Neural progenitor cell (in vitro differentiated cells): ENCODE measurements around the gene SWAP70. TPM values are rescaled to one million over a fixed set of nuclear protein-coding genes. Genes with fewer than 3 reads are reported as not detected.
A peak's percentile ranks its signal among the peaks of the same experiment; 100 is the strongest.

Experiments
- DNase-seq: peaks from one replicate; pipeline ENCODE4 v3.0.0-alpha.2; 2016; ENCODE audit warnings: low spot score
- H2AFZ ChIP-seq: fragments of 200-600 bp; sonication (generic); replicated peaks from 2 replicates; pipeline ENCODE4 v1.6.1; 2016; ENCODE audit warnings: antibody characterized with exemption
- H3F3A ChIP-seq: fragments of 200-600 bp; sonication (generic); 2 replicates; pipeline ENCODE4 v1.6.1; 2016; ENCODE audit warnings: antibody characterized with exemption, low read depth
- H3K27ac ChIP-seq: fragments of 200-600 bp; sonication (generic); 2 replicates; pipeline ENCODE4 v1.5.1; 2016; ENCODE audit warnings: mild to moderate bottlenecking
- H3K27me3 ChIP-seq: fragments of 200-600 bp; sonication (generic); 2 replicates; pipeline ENCODE4 v1.6.1; 2016; ENCODE audit warnings: mild to moderate bottlenecking, moderate library complexity
- H3K36me3 ChIP-seq: fragments of 200-600 bp; sonication (generic); 2 replicates; pipeline ENCODE4 v1.5.1; 2016
- H3K4me1 ChIP-seq: fragments of 200-600 bp; sonication (generic); 2 replicates; pipeline ENCODE4 v1.6.1; 2016; ENCODE audit warnings: mixed run types
- H3K4me2 ChIP-seq: fragments of 200-600 bp; sonication (generic); 2 replicates; pipeline ENCODE4 v1.6.1; 2016
- H3K4me3 ChIP-seq: fragments of 200-600 bp; sonication (generic); 2 replicates; pipeline ENCODE4 v1.5.1; 2016
- H3K79me2 ChIP-seq: fragments of 200-600 bp; sonication (generic); 2 replicates; pipeline ENCODE4 v1.6.1; 2016; ENCODE audit warnings: low read depth
- H3K9ac ChIP-seq: fragments of 200-600 bp; sonication (generic); 2 replicates; pipeline ENCODE4 v1.6.1; 2016
- H3K9me3 ChIP-seq: fragments of 200-600 bp; sonication (generic); 2 replicates; pipeline ENCODE4 v1.5.1; 2016; ENCODE audit warnings: low read depth
- H4K20me1 ChIP-seq: fragments of 200-600 bp; sonication (generic); 2 replicates; pipeline ENCODE4 v1.6.1; 2016; ENCODE audit warnings: low read depth
- H3K27ac Mint-ChIP-seq: 3 replicates; pipeline ENCODE4 v1.8.0; 2021; ENCODE audit warnings: mixed read lengths
- H3K27me3 Mint-ChIP-seq: 2 replicates; pipeline ENCODE4 v1.8.0; 2022; ENCODE audit warnings: low read depth, mild to moderate bottlenecking, inconsistent platforms, moderate library complexity, mixed read lengths; ENCODE audit not compliant: insufficient read depth
- H3K36me3 Mint-ChIP-seq: 3 replicates; pipeline ENCODE4 v1.8.0; 2021; ENCODE audit warnings: mixed read lengths
- H3K4me1 Mint-ChIP-seq: 3 replicates; pipeline ENCODE4 v1.8.0; 2021; ENCODE audit warnings: mixed read lengths
- H3K4me3 Mint-ChIP-seq: 3 replicates; pipeline ENCODE4 v1.8.0; 2021; ENCODE audit warnings: mild to moderate bottlenecking, moderate library complexity, mixed read lengths
- H3K9me3 Mint-ChIP-seq: 3 replicates; pipeline ENCODE4 v1.8.0; 2020; ENCODE audit warnings: mixed read lengths
- EZH2 ChIP-seq: fragments of 200-600 bp; sonication (generic); IDR thresholded peaks from 2 replicates; pipeline ENCODE4 v1.6.1; 2017; ENCODE audit warnings: antibody characterized with exemption, mild to moderate bottlenecking, moderate library complexity
- EZH2phosphoT487 ChIP-seq: fragments of 200-600 bp; sonication (generic); IDR thresholded peaks from 2 replicates; pipeline ENCODE4 v1.6.1; 2017; ENCODE audit warnings: antibody characterized with exemption
- total RNA-seq: library from RNA; depleted of rRNA; stranded (reverse); fragments of >200 nt; gene quantifications from 2 replicates; pipeline ENCODE4 v1.2.3, GENCODE V29; 2015; ENCODE audit warnings: low replicate concordance
- TF ChIP-seq, protein P1 (sequence below): fragments of 200-600 bp; sonication (generic); IDR thresholded peaks from 2 replicates; pipeline ENCODE4 v1.5.1; 2017; ENCODE audit warnings: antibody characterized with exemption, mild to moderate bottlenecking

Gene SWAP70
- total RNA-seq, 1 donor from 2014 or later, result 25.5 TPM

DNA sequence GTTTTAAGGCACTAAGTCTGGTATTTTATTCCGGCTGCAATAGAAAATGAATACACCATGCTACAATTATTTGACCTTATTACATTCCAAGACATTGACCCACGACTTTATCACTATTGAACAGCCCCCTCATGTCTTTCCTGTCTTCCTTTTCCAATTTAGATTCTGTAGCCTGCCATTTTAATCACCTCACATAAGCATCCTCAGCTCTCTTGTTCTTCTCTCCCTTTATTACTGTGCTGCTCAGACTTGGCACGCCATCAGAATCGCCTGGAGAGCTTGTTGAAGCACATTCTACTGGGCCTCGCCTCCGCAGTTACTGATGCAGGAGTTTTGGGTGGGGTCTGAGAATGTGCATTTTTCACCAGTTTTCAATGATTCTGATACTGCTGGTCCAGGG is 38.7 kb upstream of the SWAP70 start:
- Histone ChIP-seq H3K27ac (no peak overlapping the region), H3F3A (peaks cover 44% of the 10 kb centered on the region), H3K4me2 (no peak overlapping the region), H2AFZ (peak overlapping the region; percentile 85), H3K4me1 (peaks cover 37% of the 10 kb centered on the region), H3K36me3 (no peaks in the 10 kb centered on the region), H3K4me3 (no peak overlapping the region), H3K27me3 (no peaks in the 10 kb centered on the region), H3K9me3 (no peaks in the 10 kb centered on the region), H3K79me2 (no peaks in the 10 kb centered on the region), H3K9ac (no peak overlapping the region), H4K20me1 (no peaks in the 10 kb centered on the region)
- H3K9me3 Mint-ChIP-seq, result peaks cover 4% of the 10 kb centered on the region
- DNase-seq, result no peak
- peaks cover 3% of the 10 kb centered on the region for H3K27me3 Mint-ChIP-seq
- no peaks in the 10 kb centered on the region for H3K36me3 Mint-ChIP-seq
- TF ChIP-seq EZH2phosphoT487 (no peak), EZH2 (no peak)
- TF ChIP-seq, protein P1, sequence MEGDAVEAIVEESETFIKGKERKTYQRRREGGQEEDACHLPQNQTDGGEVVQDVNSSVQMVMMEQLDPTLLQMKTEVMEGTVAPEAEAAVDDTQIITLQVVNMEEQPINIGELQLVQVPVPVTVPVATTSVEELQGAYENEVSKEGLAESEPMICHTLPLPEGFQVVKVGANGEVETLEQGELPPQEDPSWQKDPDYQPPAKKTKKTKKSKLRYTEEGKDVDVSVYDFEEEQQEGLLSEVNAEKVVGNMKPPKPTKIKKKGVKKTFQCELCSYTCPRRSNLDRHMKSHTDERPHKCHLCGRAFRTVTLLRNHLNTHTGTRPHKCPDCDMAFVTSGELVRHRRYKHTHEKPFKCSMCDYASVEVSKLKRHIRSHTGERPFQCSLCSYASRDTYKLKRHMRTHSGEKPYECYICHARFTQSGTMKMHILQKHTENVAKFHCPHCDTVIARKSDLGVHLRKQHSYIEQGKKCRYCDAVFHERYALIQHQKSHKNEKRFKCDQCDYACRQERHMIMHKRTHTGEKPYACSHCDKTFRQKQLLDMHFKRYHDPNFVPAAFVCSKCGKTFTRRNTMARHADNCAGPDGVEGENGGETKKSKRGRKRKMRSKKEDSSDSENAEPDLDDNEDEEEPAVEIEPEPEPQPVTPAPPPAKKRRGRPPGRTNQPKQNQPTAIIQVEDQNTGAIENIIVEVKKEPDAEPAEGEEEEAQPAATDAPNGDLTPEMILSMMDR, result no peak
- no peak overlapping the region for H3K4me3 Mint-ChIP-seq
- no peak overlapping the region for H3K27ac Mint-ChIP-seq
- peaks cover 41% of the 10 kb centered on the region for H3K4me1 Mint-ChIP-seq

DNA sequence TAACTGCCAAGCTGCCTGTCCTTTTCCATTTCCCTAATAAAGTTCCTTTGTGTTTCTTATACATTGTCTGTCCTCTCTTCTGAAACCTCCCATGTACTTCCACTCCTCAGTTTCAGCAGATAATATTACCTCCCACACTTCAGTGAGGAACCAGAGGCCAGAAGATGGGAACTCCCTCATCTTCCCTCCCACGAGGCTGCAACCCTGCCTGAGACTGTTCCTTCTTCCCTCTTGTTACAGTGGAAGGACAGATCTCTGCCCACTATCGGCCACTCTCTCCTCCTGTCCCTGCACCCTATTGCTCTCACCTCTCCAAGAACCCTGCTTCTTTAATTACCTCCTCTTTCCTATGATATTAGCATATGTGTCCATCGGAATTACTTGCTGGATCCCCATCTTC is 38.1 kb upstream of the SWAP70 start:
- Histone ChIP-seq H3K4me3 (no peak overlapping the region), H3K9ac (no peak overlapping the region), H3K4me2 (peak overlapping the region; percentile 54), H3K9me3 (no peaks in the 10 kb centered on the region), H3F3A (peaks cover 44% of the 10 kb centered on the region), H3K4me1 (peaks cover 37% of the 10 kb centered on the region), H3K27me3 (no peaks in the 10 kb centered on the region), H3K27ac (peak overlapping the region; percentile 90), H2AFZ (peak overlapping the region; percentile 85), H3K36me3 (no peaks in the 10 kb centered on the region), H4K20me1 (no peaks in the 10 kb centered on the region), H3K79me2 (no peaks in the 10 kb centered on the region)
- no peak for DNase-seq
- peaks cover 41% of the 10 kb centered on the region for H3K4me1 Mint-ChIP-seq
- peaks cover 3% of the 10 kb centered on the region for H3K27me3 Mint-ChIP-seq
- no peaks in the 10 kb centered on the region for H3K36me3 Mint-ChIP-seq
- H3K27ac Mint-ChIP-seq, result peak overlapping the region; percentile 3
- peaks cover 4% of the 10 kb centered on the region for H3K9me3 Mint-ChIP-seq
- TF ChIP-seq EZH2phosphoT487 (no peak), EZH2 (no peak)
- TF ChIP-seq, protein P1, result no peak
- H3K4me3 Mint-ChIP-seq, result no peak overlapping the region

- Histone ChIP-seq H4K20me1 (no peaks in the 10 kb centered on the region), H3K27me3 (no peaks in the 10 kb centered on the region), H3K36me3 (no peaks in the 10 kb centered on the region), H3K9me3 (no peaks in the 10 kb centered on the region), H3K27ac (peak overlapping the region; percentile 90), H3F3A (peaks cover 44% of the 10 kb centered on the region), H3K4me1 (peaks cover 37% of the 10 kb centered on the region), H2AFZ (peak overlapping the region; percentile 85), H3K4me2 (peak overlapping the region; percentile 54), H3K79me2 (no peaks in the 10 kb centered on the region), H3K4me3 (peak overlapping the region; percentile 19), H3K9ac (no peak overlapping the region)
- Mint-ChIP-seq H3K36me3 (no peaks in the 10 kb centered on the region), H3K27me3 (peaks cover 3% of the 10 kb centered on the region), H3K4me1 (peaks cover 40% of the 10 kb centered on the region), H3K9me3 (peaks cover 6% of the 10 kb centered on the region), H3K4me3 (peak overlapping the region; percentile 57), H3K27ac (peak overlapping the region; percentile 89)
- TF ChIP-seq EZH2phosphoT487 (no peak), EZH2 (no peak)
- TF ChIP-seq, protein P1, result no peak
- DNase-seq, result peak; percentile 76
Observed at GRCh38 chr11:9626496-9627394, 37.1 kb upstream of the SWAP70 start.
